SH-SY5Y (cell line): ENCODE data around the gene SAT2.

Experiments used
- GATA2 ChIP-seq: IDR thresholded peaks from 2 replicates; pipeline ENCODE4 v1.6.1; 2011; ENCODE audit warnings: mild to moderate bottlenecking, low read depth, low read length
- GATA3 ChIP-seq: IDR thresholded peaks from 2 replicates; pipeline ENCODE4 v1.6.1; 2011; ENCODE audit warnings: low read depth, mild to moderate bottlenecking, low read length, moderate library complexity

- TF ChIP-seq GATA2 (no peak), GATA3 (no peak)
These were observed 19.4 kb upstream of the SAT2 start for GRCh38 chr17:7647018-7647417.
